Measurements from ENCODE around the gene C6orf62.
A peak's percentile ranks its signal among the peaks of the same experiment; 100 is the strongest.
"Not testable (repeated sequence)": the region's sequence is repeated elsewhere in the genome, so short reads cannot be mapped to it uniquely, and the experiment has no call there.

Gene C6orf62

DNA sequence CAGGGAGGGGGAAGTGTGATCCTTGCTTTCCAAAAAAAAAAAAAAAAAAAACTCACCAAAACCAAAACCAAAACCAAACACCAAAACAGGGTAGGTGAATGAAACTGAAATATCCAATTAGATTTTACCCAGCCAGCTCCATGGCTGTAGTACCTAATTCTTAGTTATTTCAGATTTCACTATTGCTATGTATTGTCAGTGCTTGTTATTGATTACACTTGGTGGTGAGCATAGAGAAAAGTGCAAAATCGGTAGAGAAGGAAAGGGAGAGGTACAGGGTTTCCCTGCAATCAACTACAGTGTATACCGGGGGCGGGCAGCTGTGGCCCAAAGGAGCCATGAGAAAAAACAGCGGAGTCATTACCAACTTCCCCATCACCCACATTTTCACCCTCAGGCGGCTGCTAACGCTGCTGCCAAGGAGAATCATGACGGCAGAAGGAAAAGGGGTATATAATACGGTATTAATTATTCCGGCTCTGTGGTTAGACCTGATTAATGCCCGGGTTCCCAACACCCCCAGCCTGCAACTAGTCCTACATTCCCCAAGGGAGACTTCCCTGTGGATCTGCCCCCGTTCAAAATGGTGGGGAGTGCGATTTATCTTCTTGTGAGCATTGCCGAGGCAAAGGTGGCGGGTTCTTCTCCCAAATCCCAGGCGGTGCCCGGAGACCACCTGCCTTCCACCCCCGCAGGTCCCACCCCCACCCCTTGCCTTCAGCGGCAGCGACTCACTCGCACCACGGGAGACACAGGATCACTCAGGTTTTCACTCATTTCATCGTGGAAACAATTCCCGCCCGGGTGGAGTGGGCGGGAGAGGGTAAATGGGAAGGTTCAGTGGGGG is at the start of gene C6orf62:
TSS of gene C6orf62 (minus strand) at position 30 of the 847 bp plus-strand sequence. CDS start 486 bp downstream, outside the sequence.
- no peak for DNase-seq (ENCODE audit: low read depth)
- peak within 1 kb of the TSS; percentile 99 for H3K4me3 ChIP-seq (ENCODE audit: low read depth, low read length)
- TF ChIP-seq, protein P1, sequence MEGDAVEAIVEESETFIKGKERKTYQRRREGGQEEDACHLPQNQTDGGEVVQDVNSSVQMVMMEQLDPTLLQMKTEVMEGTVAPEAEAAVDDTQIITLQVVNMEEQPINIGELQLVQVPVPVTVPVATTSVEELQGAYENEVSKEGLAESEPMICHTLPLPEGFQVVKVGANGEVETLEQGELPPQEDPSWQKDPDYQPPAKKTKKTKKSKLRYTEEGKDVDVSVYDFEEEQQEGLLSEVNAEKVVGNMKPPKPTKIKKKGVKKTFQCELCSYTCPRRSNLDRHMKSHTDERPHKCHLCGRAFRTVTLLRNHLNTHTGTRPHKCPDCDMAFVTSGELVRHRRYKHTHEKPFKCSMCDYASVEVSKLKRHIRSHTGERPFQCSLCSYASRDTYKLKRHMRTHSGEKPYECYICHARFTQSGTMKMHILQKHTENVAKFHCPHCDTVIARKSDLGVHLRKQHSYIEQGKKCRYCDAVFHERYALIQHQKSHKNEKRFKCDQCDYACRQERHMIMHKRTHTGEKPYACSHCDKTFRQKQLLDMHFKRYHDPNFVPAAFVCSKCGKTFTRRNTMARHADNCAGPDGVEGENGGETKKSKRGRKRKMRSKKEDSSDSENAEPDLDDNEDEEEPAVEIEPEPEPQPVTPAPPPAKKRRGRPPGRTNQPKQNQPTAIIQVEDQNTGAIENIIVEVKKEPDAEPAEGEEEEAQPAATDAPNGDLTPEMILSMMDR (IDR thresholded peaks at IDR 0.05; ENCODE audit: low read depth, low read length, missing control alignments), result no peak

- DNase-seq (ENCODE audit: low read depth), result no peak
- H3K4me3 ChIP-seq (ENCODE audit: low read depth, low read length), result no peak overlapping the region
- TF ChIP-seq, protein P1 (IDR thresholded peaks at IDR 0.05; ENCODE audit: low read depth, low read length, missing control alignments), result no peak
Observed at GRCh38 chr6:24768361-24768760, 49.4 kb upstream of the C6orf62 start.

DNA sequence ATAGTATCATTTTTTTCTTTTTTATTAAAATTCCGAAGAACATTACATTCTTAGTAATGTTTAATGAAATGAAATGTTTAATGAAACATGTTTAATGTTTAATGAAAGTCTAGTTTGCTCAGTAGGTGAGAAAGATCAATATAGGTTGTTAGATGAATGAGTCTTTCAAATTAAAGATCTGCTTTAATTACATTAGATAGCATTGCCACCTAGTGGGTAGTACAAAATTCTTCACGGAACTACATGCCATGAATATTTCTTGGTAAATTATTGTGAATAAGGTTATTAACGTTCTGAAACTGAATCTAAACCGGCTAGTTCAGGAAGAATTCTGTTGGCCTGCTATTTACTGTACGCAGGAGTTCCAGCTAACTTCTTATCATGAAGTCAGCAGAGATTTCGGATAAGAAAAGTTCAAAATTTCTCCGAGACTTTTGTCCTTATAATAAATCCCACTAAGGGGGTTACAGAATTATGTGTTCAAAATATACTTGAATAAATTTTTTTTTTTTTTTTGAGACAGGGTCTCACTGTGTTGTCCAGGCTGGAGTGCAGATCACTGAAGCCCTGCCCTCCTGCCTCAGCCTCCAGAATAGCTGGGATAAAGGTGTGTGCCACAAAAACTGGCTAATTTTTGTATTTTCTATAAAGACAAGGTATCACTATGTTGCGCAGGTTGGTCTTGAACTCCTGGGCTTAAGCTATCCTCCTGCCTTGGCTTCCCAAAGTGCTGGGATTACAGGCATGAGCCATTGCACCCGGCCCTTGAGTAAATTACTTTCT is 47.9 kb upstream of the C6orf62 start:
- no peak overlapping the region for H3K4me3 ChIP-seq (ENCODE audit: low read depth, low read length)
- TF ChIP-seq, protein P1 (IDR thresholded peaks at IDR 0.05; ENCODE audit: low read depth, low read length, missing control alignments), result peak; percentile 35
- DNase-seq (ENCODE audit: low read depth), result no peak

GRCh38 chr6:24765968-24766367 is 47.0 kb upstream of the C6orf62 start:
- H3K4me3 ChIP-seq (ENCODE audit: low read depth, low read length); DNase-seq (ENCODE audit: low read depth): not testable (repeated sequence)

- not testable (repeated sequence) for DNase-seq (ENCODE audit: low read depth); H3K4me3 ChIP-seq (ENCODE audit: low read depth, low read length)
Observed at GRCh38 chr6:24764833-24765828, 46.2 kb upstream of the C6orf62 start.

DNA sequence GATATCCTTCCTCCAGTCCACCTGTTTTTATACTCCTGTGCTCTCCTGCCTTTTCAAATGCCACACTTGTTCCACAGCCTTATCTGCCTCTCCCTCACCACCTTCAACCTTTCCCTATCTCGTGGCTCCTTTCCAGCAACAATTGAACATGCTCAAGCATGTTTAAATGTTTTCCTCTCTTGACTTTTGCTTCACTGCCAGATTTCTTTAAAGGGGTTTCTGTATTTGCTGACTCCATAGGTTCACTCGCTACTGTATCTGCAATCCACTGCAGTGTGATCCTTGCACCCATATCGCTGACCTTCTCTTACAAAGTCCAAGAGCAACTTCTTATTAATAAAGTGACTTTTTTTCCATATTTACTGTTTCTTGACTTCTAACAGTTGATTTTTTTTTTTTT is 44.6 kb upstream of the C6orf62 start:
- TF ChIP-seq, protein P1 (IDR thresholded peaks at IDR 0.05; ENCODE audit: low read depth, low read length, missing control alignments), result no peak
- no peak for DNase-seq (ENCODE audit: low read depth)
- no peak overlapping the region for H3K4me3 ChIP-seq (ENCODE audit: low read depth, low read length)

- H3K4me3 ChIP-seq (ENCODE audit: low read depth, low read length), result no peak overlapping the region
- TF ChIP-seq, protein P1 (IDR thresholded peaks at IDR 0.05; ENCODE audit: low read depth, low read length, missing control alignments), result no peak
- DNase-seq (ENCODE audit: low read depth), result no peak
Observed at GRCh38 chr6:24761851-24762250, 42.9 kb upstream of the C6orf62 start.

All from GM12864 (cell line).